PFSK-1 (cell line): ENCODE results near the gene IL10RA.

ENCODE experiments used
- FOXP2 ChIP-seq: optimal IDR thresholded peaks from 2 replicates; pipeline ENCODE3; 2011; ENCODE audit warnings: borderline replicate concordance, control low read depth, inconsistent platforms; ENCODE audit not compliant: insufficient read depth; ENCODE audit errors: extremely low read length, extremely low read depth
- POLR2AphosphoS5 ChIP-seq: IDR thresholded peaks from 2 replicates; pipeline ENCODE4 v1.6.1; 2012; ENCODE audit warnings: low read depth, mild to moderate bottlenecking, control low read depth, low read length, moderate library complexity
- SIN3A ChIP-seq: IDR thresholded peaks from 2 replicates; pipeline ENCODE4 v1.6.1; 2012; ENCODE audit warnings: mild to moderate bottlenecking, low read length, moderate library complexity, borderline replicate concordance; ENCODE audit not compliant: insufficient read depth
- TAF1 ChIP-seq: IDR thresholded peaks from 2 replicates; pipeline ENCODE4 v1.6.1; 2012; ENCODE audit warnings: low read length, control low read depth, borderline replicate concordance; ENCODE audit not compliant: insufficient read depth
- TF ChIP-seq, protein P1 (sequence below), 2 experiments: IDR thresholded peaks; 2 replicates each; pipeline versions ENCODE4 v1.6.1 to v1.8.0; 2011 to 2012; ENCODE audit warnings: low read depth in 2 of 2, low read length in 2 of 2, control low read depth in 1 of 2, inconsistent platforms in 1 of 2, mild to moderate bottlenecking in 1 of 2, moderate library complexity in 1 of 2; ENCODE audit not compliant: insufficient read depth in 1 of 2

Gene IL10RA

GRCh38 chr11:117995472-117995871 lies 9.3 kb downstream of the IL10RA start:
- no peak for TF ChIP-seq SIN3A
- TF ChIP-seq TAF1 = no peak
- no peak for TF ChIP-seq FOXP2
- TF ChIP-seq, protein P1, sequence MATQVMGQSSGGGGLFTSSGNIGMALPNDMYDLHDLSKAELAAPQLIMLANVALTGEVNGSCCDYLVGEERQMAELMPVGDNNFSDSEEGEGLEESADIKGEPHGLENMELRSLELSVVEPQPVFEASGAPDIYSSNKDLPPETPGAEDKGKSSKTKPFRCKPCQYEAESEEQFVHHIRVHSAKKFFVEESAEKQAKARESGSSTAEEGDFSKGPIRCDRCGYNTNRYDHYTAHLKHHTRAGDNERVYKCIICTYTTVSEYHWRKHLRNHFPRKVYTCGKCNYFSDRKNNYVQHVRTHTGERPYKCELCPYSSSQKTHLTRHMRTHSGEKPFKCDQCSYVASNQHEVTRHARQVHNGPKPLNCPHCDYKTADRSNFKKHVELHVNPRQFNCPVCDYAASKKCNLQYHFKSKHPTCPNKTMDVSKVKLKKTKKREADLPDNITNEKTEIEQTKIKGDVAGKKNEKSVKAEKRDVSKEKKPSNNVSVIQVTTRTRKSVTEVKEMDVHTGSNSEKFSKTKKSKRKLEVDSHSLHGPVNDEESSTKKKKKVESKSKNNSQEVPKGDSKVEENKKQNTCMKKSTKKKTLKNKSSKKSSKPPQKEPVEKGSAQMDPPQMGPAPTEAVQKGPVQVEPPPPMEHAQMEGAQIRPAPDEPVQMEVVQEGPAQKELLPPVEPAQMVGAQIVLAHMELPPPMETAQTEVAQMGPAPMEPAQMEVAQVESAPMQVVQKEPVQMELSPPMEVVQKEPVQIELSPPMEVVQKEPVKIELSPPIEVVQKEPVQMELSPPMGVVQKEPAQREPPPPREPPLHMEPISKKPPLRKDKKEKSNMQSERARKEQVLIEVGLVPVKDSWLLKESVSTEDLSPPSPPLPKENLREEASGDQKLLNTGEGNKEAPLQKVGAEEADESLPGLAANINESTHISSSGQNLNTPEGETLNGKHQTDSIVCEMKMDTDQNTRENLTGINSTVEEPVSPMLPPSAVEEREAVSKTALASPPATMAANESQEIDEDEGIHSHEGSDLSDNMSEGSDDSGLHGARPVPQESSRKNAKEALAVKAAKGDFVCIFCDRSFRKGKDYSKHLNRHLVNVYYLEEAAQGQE (IDR thresholded peaks at IDR 0.05; ENCODE audit: insufficient read depth in 1 of 2, low read depth in 2 of 2, low read length in 2 of 2) = no peak
- TF ChIP-seq POLR2AphosphoS5 = no peak

DNA sequence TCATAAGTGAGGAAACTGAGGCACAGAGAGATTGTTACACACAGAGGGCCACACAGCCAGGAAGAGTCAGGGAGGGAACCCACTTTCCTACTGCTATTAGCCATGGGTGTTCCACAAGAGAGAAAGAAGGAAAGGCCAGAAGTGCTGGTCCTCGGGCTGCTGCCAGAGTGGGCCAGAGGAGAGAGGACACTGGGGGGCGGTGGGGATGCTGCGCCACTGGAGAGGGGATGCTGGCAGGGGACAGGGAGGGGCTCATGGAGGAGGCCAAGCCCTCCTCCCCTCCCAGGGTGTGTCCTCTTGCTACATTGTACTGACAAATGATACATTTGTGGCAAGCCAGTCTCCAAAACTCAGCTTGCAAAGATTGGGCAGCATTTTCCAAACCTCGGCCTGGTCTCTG lies 9.9 kb downstream of the IL10RA start:
- no peak for TF ChIP-seq SIN3A
- TF ChIP-seq, protein P1 (IDR thresholded peaks at IDR 0.05; ENCODE audit: insufficient read depth in 1 of 2, low read depth in 2 of 2, low read length in 2 of 2) = no peak

- TF ChIP-seq FOXP2 (no peak), POLR2AphosphoS5 (no peak), SIN3A (no peak), TAF1 (no peak)
- TF ChIP-seq, protein P1 (IDR thresholded peaks at IDR 0.05; ENCODE audit: insufficient read depth in 1 of 2, low read depth in 2 of 2, low read length in 2 of 2) = no peak
These were observed 11.2 kb downstream of the IL10RA start for GRCh38 chr11:117997406-117997805.

GRCh38 chr11:117997823-117998579 lies 11.8 kb downstream of the IL10RA start:
- TF ChIP-seq, protein P1 (IDR thresholded peaks at IDR 0.05; ENCODE audit: insufficient read depth in 1 of 2, low read depth in 2 of 2, low read length in 2 of 2) = no peak
- TF ChIP-seq POLR2AphosphoS5 (no peak), SIN3A (no peak), TAF1 (no peak), FOXP2 (no peak)
